COLO668 (cell line): ENCODE results near the gene ZNF24.

Source experiments
- DNase-seq: peaks from one replicate; lab custom pipeline; 2025; ENCODE audit not compliant: unreplicated experiment; lab: John Stamatoyannopoulos, UW

Gene ZNF24

DNA sequence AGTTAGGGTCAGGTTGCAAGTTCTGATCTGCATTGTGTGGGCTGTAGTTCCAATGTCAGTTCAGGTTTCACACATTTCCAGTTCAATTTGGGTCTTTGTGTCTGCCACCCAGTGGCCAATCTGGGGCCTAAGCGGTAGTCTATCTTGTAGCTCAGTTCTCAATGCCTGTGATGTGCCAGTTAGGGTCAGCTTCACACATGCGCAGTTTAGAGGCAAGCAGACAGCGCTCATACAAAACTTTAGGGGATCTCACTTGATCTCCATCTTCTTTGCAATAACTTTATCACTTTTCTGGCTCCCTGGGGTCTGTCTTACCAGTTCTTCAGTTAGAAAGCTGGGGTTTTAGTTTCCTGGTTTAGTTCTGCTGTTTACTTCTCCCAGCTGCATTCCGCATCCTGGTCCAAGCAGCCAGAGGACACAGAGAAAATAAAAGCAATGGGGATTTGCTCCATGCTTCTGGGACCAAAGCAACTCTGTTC lies 11.0 kb upstream of the ZNF24 start:
- peak; percentile 56 for DNase-seq

DNA sequence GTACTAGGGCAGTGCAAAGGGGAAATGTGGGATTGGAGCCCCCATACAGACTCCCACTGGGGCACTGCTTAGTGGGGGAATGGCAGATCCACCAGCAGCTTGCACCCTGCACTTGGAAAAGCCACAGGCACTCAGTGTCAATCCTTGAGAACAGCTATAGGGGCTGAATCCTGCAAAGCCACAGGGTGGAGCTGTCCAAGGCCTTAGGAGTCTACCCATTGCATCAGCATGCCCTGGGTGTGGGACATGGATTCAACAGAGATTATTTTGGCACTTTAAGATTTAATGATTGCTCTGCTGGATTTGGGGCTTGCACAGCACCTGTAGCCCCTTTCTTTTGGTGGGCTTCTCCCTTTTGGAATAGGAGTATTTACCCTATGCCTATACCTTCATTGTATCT lies 8.6 kb upstream of the ZNF24 start:
- DNase-seq: no peak

DNA sequence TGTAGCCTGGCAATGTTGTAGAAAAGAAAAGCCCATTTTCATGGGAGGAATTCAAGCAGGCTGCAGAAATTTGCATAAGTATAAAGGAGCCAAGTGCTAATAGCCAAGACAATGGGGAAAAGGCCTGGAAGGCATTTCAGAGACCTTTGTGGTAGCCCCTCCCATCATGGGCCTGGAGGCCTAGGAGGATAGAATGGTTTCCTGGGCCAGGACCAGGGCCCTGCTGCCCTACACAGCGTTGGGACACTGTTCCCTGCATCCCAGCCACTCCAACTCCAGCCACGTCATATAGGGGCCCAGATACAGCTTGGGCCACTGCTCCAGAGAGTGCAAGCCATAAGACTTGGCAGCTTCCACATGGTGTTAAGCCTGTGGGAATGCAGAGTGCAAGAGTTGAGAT lies 8.1 kb upstream of the ZNF24 start:
- no peak for DNase-seq

DNA sequence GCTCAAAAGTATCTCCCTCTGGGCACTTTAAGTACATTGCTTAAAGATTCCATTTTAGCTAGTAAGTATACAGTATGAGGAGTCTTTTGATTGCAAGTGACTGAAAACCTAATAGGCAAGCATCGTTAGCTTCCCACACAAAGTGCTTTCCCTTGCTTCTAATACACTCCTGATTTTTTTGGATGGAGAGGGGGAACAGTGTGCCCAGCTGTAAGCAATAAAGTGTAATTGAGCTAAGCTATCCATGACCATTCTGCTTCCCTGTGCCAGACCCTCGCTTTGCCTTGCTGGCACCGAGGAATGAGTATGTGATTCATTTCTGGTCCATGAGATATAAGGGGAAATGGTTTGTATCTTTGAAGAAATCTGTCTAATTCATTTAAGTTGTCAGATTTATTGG lies 3.8 kb upstream of the ZNF24 start:
- no peak for DNase-seq

DNA sequence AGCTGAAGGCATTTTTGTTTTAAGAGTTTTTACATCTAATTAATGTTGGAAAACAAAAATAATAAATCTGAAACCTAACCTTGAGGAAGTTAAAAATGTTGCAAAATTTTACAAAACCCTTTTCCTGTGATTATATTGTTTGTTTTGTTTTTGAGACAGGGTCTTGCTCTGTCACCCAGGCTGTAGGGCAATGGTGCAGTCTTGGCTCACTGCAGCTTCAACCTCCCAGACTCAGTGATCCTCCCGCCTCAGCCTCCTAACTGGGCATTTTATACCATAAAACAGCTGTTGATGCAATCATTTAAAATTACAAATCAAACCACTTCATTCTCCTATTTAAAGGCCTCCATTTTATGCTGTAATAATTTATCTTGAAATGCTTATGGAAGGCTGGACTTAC lies 1.7 kb upstream of the ZNF24 start:
- DNase-seq: no peak

DNA sequence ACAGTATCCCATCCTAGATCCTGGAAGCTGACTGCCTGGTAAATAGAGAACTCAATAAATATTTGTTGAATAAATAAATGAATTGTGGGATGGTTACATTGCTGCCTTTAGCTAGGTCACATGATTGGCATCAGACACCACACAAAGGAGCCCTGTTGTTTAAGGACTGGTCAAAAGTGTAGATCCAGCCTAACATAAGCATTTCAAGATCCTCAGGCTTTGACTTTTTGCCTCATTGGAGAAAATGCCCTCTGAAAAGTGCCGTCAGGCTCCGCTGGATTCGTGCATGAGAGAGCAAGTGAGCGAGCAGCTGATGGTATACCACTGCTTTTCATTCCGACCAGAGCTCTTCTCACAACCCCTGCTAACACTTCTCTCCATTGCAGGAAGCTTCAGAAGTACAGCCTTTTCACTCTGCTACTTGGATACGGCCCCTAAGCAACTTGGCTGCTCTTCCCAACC lies 1.3 kb upstream of the ZNF24 start:
- peak; percentile 60 for DNase-seq

DNA sequence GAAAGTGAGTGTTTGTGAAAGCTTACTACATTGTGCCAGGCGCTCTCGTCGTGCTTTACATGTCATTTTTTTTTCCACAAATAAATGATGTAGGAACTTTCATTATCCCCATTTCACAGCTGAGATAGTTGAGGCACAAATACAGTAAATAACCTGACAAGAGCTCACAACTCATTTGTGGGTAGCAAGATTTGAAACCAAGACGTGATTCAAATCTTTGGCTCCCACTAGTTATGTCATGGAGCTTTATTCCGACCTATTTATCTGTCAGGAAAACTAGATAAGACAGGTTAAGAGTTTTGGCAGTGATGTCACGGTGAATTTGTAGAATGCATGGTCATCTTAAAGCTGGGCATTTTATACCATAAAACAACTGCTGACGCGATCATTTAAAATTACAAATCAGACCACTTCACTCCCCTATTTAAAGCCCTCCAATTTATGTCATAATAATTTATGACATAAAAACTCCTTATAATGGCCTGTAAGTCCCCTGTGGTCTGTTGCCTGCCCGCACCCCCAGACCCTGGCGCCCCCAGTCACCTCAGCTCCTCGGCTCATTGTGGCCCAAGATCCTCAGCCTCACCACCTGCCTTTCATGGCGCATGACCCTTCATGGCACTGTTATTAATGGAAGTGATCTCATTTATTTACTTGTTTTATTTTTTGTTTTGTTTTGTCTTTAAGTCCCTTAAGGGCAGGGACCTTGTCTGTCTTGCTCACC lies 678 bp upstream of the ZNF24 start:
- peak; percentile 60 for DNase-seq

DNA sequence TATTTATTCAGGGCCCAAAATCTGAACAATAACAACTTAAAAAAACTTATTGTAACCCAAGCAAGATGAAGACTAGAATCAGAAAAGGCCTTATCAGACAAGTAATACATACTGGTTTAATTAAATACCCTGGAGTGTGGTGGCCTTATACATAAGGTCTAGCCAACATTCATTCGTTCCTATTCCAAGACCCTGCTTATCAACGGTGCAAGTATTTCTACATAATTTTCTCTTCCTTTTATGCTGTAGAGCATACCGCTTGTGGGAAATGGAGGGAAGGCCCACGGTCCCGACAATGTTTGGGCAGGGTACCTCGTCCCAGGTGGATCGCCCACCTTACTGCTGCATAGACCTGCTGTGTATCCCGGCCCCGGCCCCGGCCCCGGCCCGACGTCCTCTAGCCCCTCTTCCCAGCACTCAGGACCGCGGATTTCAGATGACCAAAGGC lies 708 bp downstream of the ZNF24 start:
- no peak for DNase-seq

DNA sequence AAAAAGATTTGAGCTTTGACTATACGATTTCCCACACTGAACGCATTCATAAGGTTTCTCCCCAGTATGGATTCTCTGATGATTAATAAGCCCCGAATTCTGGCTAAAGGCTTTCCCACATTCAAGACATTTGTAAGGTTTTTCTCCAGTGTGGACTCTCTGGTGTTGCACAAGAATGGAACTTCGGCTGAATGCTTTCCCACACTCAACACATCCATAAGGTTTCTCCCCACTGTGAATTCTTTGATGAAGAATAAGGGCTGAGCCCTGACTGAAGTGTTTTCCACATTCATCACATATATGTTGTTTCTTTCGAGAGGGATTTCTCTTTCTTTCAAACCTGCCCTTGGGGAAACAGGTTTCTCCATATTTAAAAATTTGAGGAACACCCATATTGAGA lies 6.9 kb downstream of the ZNF24 start:
- DNase-seq: no peak

DNA sequence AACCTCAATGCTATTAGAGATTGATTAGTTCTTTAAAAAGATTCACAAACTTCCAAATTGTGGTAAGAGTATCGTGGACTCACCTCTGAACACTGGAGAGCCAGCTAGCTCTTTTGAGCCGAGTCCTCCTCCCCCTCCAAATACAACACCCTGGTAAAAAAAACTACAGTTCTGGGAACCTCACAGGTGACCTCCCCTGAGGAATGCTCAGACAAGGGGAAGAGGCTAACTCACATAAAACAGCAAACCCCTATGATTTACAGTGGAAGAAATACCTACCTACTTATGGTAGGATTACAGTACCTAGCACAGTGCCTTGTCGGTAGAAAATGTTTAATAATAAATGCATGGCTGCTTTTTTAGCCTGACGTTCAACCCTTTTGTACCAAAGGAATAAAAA lies 8.4 kb downstream of the ZNF24 start:
- no peak for DNase-seq

DNA sequence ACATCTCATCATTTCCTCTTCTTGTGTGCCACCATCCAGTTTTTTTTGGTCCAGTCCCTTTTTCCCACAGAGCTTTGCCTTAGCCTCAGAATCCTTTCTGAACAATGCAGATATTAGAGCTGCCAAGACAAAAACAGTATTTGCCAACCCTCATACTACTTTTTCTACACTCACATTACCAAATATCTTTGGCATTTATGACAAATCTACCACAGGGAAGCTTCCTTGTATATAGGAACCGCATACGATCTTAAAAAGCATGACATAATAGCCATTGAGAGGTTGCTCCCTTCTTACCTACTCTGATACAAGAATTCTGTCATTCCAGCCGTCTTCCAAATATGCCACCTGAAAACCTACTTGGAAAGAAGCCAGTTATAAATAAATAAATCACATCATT lies 9.4 kb downstream of the ZNF24 start:
- DNase-seq: no peak

DNA sequence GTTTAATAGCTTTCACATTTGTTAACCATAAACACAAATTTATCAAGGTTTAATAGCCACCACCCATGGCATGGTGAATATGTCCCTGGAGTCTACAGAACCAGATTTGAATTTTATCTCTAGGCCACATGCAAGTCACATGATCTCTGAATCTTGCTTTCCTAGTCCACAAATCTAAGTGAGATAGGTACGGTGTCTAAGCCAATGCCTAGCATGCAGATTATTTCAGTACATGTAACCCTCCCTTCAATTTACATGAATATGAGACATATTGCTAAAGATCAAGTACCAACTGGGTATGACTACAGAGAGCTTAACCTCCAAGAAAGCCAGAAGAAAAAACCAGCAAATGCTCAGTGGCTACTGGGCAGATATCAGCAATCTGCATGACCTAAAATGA lies 10.0 kb downstream of the ZNF24 start:
- DNase-seq: no peak

DNA sequence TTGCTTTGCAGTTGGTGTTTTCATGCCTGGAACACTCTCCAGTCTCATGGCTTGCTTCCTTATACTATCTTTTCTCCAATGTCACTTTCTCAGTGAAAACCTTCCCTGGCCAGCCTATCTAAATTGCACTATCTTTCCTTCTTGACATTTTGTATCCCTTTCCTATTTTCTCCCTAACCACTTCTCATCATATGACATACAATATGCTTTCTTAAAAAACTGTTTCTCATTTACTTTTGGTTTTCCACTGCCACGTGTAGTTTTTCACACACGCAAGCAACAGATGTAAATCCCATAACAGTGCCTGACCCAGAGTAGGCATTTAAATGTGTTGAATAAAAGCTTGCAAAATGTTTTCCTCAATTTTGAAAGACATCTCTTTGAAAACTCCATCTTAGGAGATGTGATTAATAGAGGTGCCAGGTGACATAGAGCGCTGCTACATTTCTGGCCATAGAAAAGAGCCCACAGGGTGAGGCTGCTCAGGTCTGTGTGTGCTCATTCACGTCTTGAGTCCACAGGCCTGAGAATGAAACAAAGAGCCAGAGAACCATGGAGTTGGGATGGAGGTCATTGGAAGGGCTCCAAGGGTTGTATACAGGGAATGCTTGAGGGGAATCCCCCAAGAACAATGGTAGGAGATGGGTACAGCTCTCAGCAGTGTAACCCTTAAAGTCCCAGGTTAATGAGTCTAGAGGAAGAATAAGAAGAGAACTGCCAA lies 12.7 kb downstream of the ZNF24 start:
- DNase-seq: no peak

DNA sequence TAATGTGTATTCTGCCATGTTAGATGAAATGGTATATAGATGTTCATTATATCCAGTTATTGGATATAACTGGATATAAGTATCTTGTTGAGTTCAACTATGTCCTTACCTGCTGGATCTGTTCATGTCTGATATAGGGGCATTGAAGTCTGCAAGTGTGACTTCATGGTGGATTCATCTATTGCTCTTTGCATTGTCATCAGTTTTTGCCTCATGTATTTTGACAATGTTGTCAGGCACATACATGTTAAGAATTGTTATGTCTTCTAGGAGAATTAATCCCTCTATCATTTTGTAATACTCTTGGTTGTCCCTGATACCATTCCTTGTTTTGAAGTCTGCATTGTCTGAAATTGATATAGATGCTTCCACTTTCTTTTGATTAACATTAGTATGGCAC lies 15.4 kb downstream of the ZNF24 start:
- DNase-seq: no peak

DNA sequence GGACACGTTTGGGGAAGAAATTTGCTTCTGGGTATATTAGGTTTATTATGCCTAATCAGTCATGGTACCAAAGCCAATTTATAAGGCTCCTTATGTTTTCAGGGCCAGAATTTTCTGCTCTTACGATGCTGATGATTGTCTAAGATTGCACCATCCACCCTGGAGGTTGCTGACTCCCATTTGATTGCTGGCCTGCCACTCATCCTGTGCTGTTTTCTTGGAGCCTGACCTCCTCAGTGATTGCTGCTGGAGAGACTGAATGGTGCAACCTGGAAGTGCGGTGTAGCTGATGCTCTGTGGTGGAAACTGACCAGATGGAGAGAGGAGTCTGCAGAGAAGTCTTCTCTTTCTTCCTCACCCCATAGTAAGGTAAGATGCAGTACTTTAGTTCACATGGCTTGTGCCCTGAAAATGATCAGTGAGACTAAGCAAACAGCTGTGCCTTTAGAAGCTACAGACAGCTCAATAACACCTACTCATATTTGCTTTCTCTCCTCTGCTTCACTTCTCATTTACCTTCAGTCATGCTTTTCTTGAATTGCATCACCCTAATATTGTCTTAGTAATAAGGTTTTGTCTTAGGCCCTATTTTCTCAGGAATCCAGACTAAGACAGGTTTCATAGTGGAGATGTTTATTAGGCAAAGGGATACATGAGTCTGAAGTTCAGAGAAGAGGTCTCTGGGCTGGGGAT lies 17.4 kb downstream of the ZNF24 start:
- no peak for DNase-seq

DNA sequence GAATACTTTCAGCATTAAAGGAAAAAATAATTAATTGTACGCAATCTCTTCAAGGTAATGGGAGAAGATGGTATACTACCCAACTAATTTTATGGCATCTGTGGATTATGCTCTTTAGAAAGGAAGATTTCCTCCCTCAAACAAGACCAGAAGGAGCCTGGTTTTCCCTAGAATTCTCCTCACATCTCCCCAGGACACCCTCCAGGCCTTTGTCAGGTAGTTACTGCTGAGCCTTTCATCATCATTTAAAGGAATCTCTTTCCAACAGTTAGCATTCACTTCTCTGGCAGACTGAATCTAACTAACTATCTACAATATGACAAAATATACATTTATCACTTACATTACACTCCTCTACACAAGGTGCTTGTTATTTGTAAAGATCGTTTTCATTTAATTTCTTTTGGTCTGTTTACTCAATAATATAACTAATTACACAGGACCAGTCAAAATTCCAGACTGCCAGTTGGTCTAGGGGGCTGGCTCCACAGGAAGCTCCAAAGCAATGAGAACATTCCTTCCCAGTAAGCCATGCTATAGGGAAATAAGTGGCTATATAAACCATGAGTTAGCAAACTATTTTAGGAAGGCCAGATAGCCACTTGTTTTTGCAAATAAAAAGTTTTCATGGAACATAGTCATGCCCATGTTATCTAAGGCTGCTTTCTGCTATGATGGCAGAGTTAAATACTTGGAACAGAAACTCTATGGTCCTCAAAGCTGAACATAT lies 19.1 kb downstream of the ZNF24 start:
- DNase-seq: no peak

DNA sequence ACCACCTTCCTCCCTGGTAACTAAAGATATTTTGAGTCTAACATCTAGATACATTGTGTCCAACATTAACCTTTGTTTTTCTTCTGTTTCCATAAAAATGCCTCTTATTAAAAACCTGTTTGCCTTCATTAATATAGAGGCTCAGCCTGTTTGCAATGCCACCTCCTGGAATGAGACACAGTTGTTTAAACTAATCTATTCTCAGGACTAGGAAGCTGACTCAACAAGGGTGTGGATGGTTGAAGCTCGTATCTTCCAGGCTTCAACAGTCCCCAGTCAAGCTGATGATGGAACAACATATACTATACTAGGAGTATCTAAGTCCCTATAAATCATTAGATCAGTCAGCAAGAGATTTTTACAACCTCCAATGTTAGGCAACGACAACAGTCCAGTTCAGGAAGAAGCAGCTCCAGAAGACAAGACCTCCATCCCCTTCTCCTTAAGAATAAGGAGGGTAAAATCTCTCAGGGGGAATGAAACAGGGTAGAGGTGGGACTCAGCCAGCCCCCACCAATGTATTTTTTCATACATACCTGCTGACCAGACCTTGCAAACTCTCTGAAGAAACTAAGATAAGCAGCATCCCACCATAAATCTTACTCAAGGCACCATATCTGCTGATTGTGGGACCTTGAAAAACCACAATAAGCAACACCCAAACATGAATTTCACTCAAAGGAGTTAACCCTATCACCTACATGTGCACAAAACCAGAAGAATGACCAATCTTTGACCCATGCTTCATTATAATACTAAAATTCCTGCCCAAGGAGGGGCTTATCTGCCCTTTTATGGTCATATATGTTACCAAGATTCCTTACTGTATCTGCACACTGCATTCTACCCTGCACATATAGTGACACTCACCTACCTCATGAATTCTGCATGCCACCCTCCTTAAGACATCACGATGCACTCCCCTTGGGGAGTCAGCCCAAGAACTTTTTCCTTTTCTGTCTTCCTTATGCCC lies 21.4 kb downstream of the ZNF24 start:
- DNase-seq: no peak

DNA sequence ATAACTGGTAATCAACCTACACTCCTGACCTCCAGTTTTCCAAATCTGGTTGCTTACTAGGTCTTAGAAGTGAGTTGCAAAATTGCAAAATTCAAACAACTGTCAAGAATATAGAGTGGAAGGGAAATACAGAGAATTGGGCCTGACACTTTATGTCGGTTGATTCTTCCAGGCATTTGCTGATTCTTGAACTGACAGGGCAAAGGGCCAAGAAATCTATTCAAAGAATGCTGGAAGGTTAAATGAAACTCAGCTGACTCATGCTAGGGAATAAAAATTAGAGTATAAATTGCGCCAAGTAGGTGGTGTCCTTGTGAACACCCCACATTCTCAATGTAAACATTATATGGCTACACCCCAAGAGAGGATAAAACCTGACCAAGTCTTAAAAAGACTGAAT lies 32.7 kb downstream of the ZNF24 start:
- no peak for DNase-seq

DNA sequence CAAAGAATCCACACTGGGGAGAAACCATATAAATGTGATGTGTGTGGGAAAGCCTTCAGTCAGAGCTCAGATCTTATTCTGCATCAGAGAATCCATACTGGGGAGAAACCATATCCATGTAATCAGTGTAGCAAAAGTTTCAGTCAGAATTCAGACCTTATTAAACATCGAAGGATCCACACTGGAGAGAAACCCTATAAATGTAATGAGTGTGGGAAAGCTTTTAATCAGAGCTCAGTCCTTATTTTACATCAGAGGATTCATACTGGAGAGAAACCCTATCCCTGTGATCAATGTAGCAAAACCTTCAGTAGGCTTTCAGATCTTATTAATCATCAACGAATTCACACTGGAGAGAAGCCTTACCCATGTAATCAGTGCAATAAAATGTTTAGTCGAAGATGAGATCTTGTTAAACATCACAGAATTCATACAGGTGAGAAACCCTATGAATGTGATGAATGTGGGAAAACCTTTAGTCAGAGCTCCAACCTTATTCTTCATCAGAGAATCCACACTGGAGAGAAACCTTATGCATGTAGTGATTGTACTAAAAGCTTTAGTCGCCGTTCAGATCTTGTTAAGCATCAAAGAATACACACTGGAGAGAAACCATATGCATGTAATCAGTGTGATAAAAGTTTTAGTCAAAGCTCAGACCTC lies 37.5 kb downstream of the ZNF24 start:
- DNase-seq: no peak

DNA sequence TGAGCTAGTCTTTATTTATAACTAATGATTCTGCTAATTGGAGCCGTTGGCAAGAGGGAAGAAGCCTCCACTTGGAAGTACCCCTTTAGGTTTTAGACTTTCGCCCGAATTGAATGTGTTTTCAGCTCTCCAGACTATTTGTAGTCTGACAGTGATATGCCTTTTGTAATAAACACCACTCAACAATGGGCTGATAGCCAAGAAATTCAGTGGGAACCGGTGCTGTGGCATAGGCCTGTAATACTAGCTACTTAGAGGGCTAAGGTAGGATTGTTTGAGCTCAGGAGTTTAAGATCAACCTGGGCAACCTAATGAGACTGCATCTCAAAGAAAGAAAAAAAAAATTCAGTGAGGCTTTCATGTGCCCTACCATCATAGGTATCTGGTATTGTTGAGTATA lies 40.6 kb downstream of the ZNF24 start:
- DNase-seq: no peak
